Smooth muscle cell (in vitro differentiated cells): ENCODE data around the gene MYO9B. TPM values are rescaled to one million over a fixed set of nuclear protein-coding genes. Genes with fewer than 3 reads are reported as not detected.

Source experiments
- DNase-seq: peaks from one replicate; lab custom pipeline; 2025; ENCODE audit not compliant: unreplicated experiment; lab: John Stamatoyannopoulos, UW
- H2AFZ ChIP-seq: fragments of 200-600 bp; sonication (generic); 2 replicates; pipeline ENCODE4 v1.6.0; 2016; ENCODE audit warnings: antibody characterized with exemption, low read depth, mild to moderate bottlenecking
- H3F3A ChIP-seq: fragments of 200-600 bp; sonication (generic); 2 replicates; pipeline ENCODE4 v1.6.0; 2017; ENCODE audit warnings: antibody characterized with exemption, low read depth
- H3K27ac ChIP-seq: fragments of 200-600 bp; sonication (generic); 2 replicates; pipeline ENCODE4 v1.5.1; 2016; ENCODE audit warnings: low read depth, mild to moderate bottlenecking
- H3K27me3 ChIP-seq: fragments of 200-600 bp; sonication (generic); 2 replicates; pipeline ENCODE4 v1.6.1; 2016; ENCODE audit warnings: low read depth, mild to moderate bottlenecking
- H3K36me3 ChIP-seq: fragments of 200-600 bp; sonication (generic); 2 replicates; pipeline ENCODE4 v1.5.1; 2016; ENCODE audit warnings: low read depth
- H3K4me1 ChIP-seq: fragments of 200-600 bp; sonication (generic); 2 replicates; pipeline ENCODE4 v1.5.1; 2016; ENCODE audit warnings: low read depth
- H3K4me2 ChIP-seq: fragments of 200-600 bp; sonication (generic); 2 replicates; pipeline ENCODE4 v1.6.0; 2016; ENCODE audit warnings: mild to moderate bottlenecking
- H3K4me3 ChIP-seq: fragments of 200-600 bp; sonication (generic); 2 replicates; pipeline ENCODE4 v1.5.1; 2016; ENCODE audit warnings: mild to moderate bottlenecking
- H3K79me2 ChIP-seq: fragments of 200-600 bp; sonication (generic); 2 replicates; pipeline ENCODE4 v1.6.0; 2016; ENCODE audit warnings: low read depth, mild to moderate bottlenecking
- H3K9ac ChIP-seq: fragments of 200-600 bp; sonication (generic); 2 replicates; pipeline ENCODE4 v1.6.0; 2016; ENCODE audit warnings: low read depth
- H3K9me3 ChIP-seq: fragments of 200-600 bp; sonication (generic); replicated peaks from 2 replicates; pipeline ENCODE4 v1.5.1; 2016; ENCODE audit warnings: low read depth
- H4K20me1 ChIP-seq: fragments of 200-600 bp; sonication (generic); 2 replicates; pipeline ENCODE4 v1.6.0; 2016; ENCODE audit warnings: low read depth
- CTCF ChIP-seq: fragments of 200-600 bp; sonication (generic); IDR thresholded peaks from 2 replicates; pipeline ENCODE4 v1.5.1; 2017; ENCODE audit warnings: borderline replicate concordance, mild to moderate bottlenecking, antibody characterized with exemption; ENCODE audit not compliant: insufficient read depth, poor library complexity, severe bottlenecking
- WGBS: methylation state at CpG from one replicate; pipeline ENCODE4 v1.1.7; 2016; ENCODE audit warnings: low lambda C conversion rate; 5-methylcytosine and 5-hydroxymethylcytosine counted together
- polyA plus RNA-seq: library from polyadenylated mRNA; unstranded; fragments of >200 nt; fragmentation: Nextera tagmentation; extraction: Ambion mirVana; gene quantifications from 2 replicates; pipeline ENCODE4 v1.2.1, GENCODE V29; 2016
- total RNA-seq: library from RNA; depleted of rRNA; stranded (reverse); fragments of >200 nt; gene quantifications from 2 replicates; pipeline ENCODE4 v1.2.3, GENCODE V29; 2014

MYO9B gene
- total and polyA plus RNA-seq, 2 experiments from 2014 or later = 44.6 to 46.6 TPM

DNA sequence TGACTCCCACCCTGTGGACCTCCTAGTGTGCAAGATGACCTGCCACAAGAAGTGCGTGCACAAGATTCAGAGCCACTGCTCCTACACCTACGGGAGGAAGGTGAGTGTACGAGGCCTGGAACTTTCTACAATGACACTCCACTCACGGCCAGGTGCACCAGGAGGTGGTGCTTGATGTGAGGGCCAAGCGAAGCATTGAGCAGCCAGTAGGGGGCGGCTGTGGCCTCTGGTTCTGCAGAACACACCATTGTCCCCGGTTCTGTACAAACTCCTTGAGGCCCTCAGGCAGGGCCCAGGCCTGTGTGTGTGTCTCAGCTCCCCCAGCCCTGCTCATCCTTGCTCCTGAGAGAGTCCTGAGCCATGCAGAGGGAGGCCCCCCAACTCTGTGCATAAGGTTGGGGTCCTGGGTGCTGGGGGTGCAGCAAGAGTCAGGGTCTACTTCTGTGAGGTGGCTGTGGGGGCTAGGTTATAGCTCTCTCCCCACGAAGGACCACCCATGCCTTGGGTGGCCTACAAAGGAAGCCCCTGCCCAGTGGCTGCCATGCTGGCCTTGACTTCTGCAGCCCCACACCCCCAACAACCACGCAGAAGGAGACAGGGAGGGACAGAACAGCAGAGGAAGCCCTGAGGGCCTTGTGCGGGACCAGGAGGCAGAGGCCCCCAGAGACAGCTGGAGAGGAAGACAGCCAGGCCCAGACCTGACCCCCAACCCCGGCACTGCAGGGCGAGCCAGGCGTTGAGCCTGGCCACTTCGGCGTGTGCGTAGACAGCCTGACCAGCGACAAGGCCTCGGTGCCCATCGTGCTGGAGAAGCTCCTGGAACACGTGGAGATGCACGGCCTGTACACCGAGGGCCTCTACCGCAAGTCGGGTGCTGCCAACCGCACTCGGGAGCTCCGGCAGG, 129.9 kb downstream of the MYO9B start:
- H3K9ac ChIP-seq = no peak overlapping the region
- no peak overlapping the region for H3K4me3 ChIP-seq
- H2AFZ ChIP-seq = no peak overlapping the region
- no peaks in the 10 kb centered on the region for H3K9me3 ChIP-seq
- no peaks in the 10 kb centered on the region for H3K36me3 ChIP-seq
- DNase-seq = no peak
- no peaks in the 10 kb centered on the region for H4K20me1 ChIP-seq
- H3K27me3 ChIP-seq = no peaks in the 10 kb centered on the region
- peak; percentile 42 for TF ChIP-seq CTCF
- H3F3A ChIP-seq = no peaks in the 10 kb centered on the region
- H3K4me2 ChIP-seq = no peak overlapping the region
- H3K27ac ChIP-seq = no peak overlapping the region
- no peaks in the 10 kb centered on the region for H3K4me1 ChIP-seq
- 88% methylated on average over 27 of the region's 27 CpGs for WGBS
- H3K79me2 ChIP-seq = no peaks in the 10 kb centered on the region

DNA sequence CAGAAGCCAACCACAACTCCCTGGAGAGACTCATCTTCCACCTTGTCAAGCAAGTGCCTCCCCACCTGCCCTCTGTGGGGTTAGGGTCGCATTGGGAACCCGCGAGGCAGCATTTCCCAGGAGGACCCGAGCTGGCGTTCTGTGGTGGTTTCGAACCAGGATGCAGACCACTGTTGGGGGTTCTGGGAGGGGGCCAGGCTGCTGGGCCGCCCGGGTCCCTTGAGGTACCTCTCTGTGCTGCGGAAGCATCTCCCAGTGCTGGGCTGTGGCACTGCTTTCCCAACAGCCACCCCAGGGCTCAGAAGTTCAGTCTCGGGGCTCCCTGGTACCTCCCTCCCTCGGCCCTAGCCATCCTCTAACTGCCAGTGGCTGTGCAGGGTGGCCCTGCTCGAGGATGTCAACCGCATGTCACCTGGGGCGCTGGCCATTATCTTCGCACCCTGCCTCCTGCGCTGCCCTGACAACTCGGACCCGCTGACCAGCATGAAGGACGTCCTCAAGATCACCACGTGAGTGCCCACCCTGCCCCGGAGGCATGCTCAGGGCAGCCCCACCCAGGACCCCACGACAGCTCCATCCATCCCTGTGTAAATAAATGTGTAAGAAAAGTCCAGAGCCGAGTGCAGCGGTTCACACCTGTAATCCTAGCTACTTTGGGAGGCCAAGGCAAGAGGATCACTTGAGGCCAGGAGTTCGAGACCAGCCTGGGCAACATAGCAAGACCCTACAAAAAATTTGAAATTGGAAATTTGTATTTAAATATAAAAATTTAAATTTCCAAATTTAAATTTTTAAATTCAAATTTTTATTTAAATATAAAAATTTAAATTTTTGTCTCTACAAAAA, 131.4 kb downstream of the MYO9B start:
- Histone ChIP-seq H3K9ac (no peak overlapping the region), H3K79me2 (no peaks in the 10 kb centered on the region), H3K4me3 (no peak overlapping the region), H3K9me3 (no peaks in the 10 kb centered on the region), H3K4me1 (no peaks in the 10 kb centered on the region), H3K36me3 (no peaks in the 10 kb centered on the region), H3K27me3 (no peaks in the 10 kb centered on the region), H4K20me1 (no peaks in the 10 kb centered on the region), H3K4me2 (no peak overlapping the region), H2AFZ (no peak overlapping the region), H3K27ac (no peak overlapping the region), H3F3A (no peaks in the 10 kb centered on the region)
- DNase-seq = no peak
- no peak for TF ChIP-seq CTCF
- WGBS = 98% methylated on average over 25 of the region's 25 CpGs

GRCh38 chr19:17209126-17210036, 133.8 kb downstream of the MYO9B start:
- Histone ChIP-seq H3K9ac (no peak overlapping the region), H3F3A (no peaks in the 10 kb centered on the region), H3K4me3 (no peak overlapping the region), H3K4me2 (no peak overlapping the region), H3K27ac (no peak overlapping the region), H3K4me1 (peaks cover under 1% of the 10 kb centered on the region), H3K9me3 (no peaks in the 10 kb centered on the region), H3K79me2 (no peaks in the 10 kb centered on the region), H3K36me3 (no peaks in the 10 kb centered on the region), H2AFZ (no peak overlapping the region), H4K20me1 (no peaks in the 10 kb centered on the region), H3K27me3 (no peaks in the 10 kb centered on the region)
- TF ChIP-seq CTCF = no peak
- WGBS = 75% methylated on average over 21 of the region's 28 CpGs
- no peak for DNase-seq
